M059J (cell line): ENCODE results near the gene AKR1C1. TPM values are rescaled to one million over a fixed set of nuclear protein-coding genes. Genes with fewer than 3 reads are reported as not detected.
"Not testable (repeated sequence)": the region's sequence is repeated elsewhere in the genome, so short reads cannot be mapped to it uniquely, and the experiment has no call there.

Experiments used
- DNase-seq: peaks from one replicate; pipeline ENCODE4 v3.0.0-alpha.2; 2012; ENCODE audit warnings: low read depth
- total RNA-seq: library from RNA; depleted of rRNA; stranded (reverse); fragments of >200 nt; shearing (Covaris generic); gene quantifications from 2 replicates; pipeline ENCODE4 v1.2.3, GENCODE V29; 2014; rRNA removed

The AKR1C1 gene
- total RNA-seq, 1 experiment from 2014 or later: 25.8 TPM

GRCh38 chr10:5018134-5018533 is 54.9 kb downstream of the AKR1C1 start:
- no peak for DNase-seq

GRCh38 chr10:5018671-5019277 is 55.6 kb downstream of the AKR1C1 start:
- peak; percentile 34 for DNase-seq

- not testable (repeated sequence) for DNase-seq
Observed at GRCh38 chr10:5019770-5020612, 56.8 kb downstream of the AKR1C1 start.

DNA sequence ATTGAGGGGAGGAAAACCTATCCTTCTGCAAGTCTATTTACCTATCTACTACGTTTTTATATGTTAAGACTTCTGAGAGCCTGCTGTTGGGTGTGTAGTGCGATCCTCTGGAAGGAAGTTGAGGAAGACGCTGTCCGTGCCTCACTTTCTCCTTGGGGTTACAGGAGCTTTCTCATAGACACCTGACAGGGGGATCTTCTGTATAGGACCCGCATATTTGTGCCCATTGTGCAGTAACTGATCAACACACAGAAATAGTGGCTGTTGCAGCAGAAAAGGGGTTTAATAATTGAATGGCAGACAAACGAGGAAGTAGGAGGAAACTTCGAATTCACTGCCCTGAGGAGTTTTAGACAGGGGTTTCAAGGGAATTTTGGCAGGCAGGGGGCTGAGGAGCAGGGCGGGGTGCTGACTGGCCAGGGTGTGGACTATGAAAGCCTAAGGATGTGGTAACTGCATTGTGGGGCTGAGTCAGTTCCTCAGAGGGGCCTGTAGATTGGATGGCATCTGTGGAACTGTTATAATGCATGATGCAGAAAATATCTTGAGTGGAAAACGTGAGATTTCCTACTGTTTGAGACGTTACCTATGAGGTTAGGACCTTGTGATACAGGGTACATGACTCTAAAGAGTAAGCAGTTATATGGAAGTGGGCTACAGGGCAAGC is 58.5 kb downstream of the AKR1C1 start:
- DNase-seq: not testable (repeated sequence)

GRCh38 chr10:5023177-5023805 is 60.1 kb downstream of the AKR1C1 start:
- no peak for DNase-seq

GRCh38 chr10:5025461-5025881 is 62.3 kb downstream of the AKR1C1 start:
- DNase-seq: peak; percentile 43

DNA sequence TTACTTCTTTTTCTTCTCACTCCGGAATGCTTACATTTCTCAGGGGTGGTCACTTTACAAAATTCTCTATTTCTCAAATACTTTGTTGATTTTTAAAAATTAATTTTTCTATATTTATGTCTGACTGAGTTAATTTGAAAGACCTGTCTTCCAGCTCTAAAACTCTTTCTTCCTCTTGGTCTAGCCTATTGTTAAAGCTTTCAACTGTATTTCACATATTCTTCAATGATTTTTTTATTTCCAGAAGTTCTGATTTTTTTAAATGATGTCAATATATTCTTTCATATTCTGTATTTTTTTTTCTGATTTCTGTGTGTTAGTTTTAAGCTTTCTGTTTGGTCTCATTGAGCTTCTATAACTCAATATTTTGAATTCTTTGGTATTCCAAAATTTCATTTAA is 67.8 kb downstream of the AKR1C1 start:
- DNase-seq: no peak

- DNase-seq: not testable (repeated sequence)
Observed at GRCh38 chr10:5031588-5031987, 68.4 kb downstream of the AKR1C1 start.

- DNase-seq: not testable (repeated sequence)
Observed at GRCh38 chr10:5032444-5032843, 69.2 kb downstream of the AKR1C1 start.

Other genes starting within 250 kb of the AKR1C1 start
- gene AKR1E2, start 137.2 kb upstream of the AKR1C1 start, total RNA-seq: 0.30 TPM in 1 of 2 replicates, not detected in the other
- 0.49 and 0.86 TPM in 2 replicates for gene AKR1C2, start 40.4 kb downstream of the AKR1C1 start, total RNA-seq
- gene AKR1C3, start 131.0 kb downstream of the AKR1C1 start, total RNA-seq: 6.2 and 9.6 TPM in 2 replicates
- gene AKR1C8, start 221.7 kb downstream of the AKR1C1 start, total RNA-seq: not detected in 2 replicates
- gene AKR1C4, start 233.4 kb downstream of the AKR1C1 start, total RNA-seq: not detected in 2 replicates